Body of pancreas (tissue), 4 donors: Measurements from ENCODE around the gene PPP2R5C.
"Not testable (repeated sequence)": the region's sequence is repeated elsewhere in the genome, so short reads cannot be mapped to it uniquely, and the experiment has no call there.

Source experiments
- POLR2A ChIP-seq, 3 donors: fragments of 450-650 bp; IDR thresholded peaks; one replicate each; pipeline ENCODE4 v1.6.1; 2016; ENCODE audit warnings: antibody characterized with exemption in 3 of 3, mild to moderate bottlenecking in 2 of 3
- TF ChIP-seq, protein P1 (sequence below), 7 experiments: fragments of 450-650 bp in 4 of 7; fragments of 200-600 bp in 3 of 7; sonication (generic) in 3 of 7; IDR thresholded peaks; one replicate each; pipeline ENCODE4 v1.5.1; 2016 to 2019; ENCODE audit warnings: antibody characterized with exemption in 7 of 7

DNA sequence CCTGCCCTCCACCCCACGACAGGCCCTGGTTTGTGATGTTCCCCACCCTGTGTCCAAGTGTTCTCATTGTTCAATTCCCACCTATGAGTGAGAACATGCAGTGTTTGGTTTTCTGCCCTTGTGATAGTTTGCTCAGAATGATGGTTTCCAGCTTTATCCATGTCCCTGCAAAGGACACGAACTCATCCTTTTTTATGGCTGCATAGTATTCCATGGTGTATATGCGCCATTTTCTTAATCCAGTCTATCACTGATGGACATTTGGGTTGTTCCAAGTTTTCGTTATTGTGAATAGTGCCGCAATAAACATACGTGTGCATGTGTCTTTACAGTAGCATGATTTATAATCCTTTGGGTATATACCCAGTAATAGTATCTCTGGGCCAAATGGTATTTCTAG, 17.1 kb upstream of the PPP2R5C start:
- TF ChIP-seq, protein P1, sequence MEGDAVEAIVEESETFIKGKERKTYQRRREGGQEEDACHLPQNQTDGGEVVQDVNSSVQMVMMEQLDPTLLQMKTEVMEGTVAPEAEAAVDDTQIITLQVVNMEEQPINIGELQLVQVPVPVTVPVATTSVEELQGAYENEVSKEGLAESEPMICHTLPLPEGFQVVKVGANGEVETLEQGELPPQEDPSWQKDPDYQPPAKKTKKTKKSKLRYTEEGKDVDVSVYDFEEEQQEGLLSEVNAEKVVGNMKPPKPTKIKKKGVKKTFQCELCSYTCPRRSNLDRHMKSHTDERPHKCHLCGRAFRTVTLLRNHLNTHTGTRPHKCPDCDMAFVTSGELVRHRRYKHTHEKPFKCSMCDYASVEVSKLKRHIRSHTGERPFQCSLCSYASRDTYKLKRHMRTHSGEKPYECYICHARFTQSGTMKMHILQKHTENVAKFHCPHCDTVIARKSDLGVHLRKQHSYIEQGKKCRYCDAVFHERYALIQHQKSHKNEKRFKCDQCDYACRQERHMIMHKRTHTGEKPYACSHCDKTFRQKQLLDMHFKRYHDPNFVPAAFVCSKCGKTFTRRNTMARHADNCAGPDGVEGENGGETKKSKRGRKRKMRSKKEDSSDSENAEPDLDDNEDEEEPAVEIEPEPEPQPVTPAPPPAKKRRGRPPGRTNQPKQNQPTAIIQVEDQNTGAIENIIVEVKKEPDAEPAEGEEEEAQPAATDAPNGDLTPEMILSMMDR (IDR thresholded peaks at IDR 0.05), result not testable (repeated sequence)
- not testable (repeated sequence) for TF ChIP-seq POLR2A (IDR thresholded peaks at IDR 0.05)
